Measurements from ENCODE around the gene DARS1.

The DARS1 gene

DNA sequence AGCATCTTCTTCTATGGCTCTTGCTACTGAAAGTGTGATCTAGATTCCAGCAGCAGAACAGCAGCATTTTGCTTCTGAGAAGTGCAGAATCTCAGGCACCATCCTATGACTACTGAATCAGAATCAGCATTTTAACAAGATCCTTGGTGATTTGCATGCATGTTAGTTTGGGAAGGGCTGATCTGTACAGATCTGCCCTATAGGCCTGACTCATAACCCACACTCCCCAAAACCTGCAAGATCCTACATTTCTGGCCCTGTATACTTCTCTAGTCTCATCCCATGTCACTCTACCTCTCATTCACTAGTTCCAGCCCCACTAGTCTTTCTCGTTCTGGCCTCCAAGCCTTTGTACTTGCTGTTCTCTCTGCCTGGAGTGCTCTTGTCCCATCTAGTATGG is 15.7 kb upstream of the DARS1 start:
- Histone ChIP-seq H3K4ac (ENCODE audit: low read depth, low read length) (no peak overlapping the region), H3K4me2 (ENCODE audit: low read length) (no peak overlapping the region), H3K4me3 (ENCODE audit: low read depth, low read length) (no peak overlapping the region), H3K4me1 (ENCODE audit: control insufficient read depth in 1 of 2, insufficient read depth in 2 of 2, low read length in 2 of 2) (peaks cover 3% of the 10 kb centered on the region in 2 experiments), H4K12ac (ENCODE audit: low read depth, low read length) (no peak overlapping the region), H3K79me2 (ENCODE audit: control insufficient read depth, insufficient read depth, low read length, poor library complexity) (no peaks in the 10 kb centered on the region), H3K9me3 (ENCODE audit: insufficient read depth, low read depth, low read length) (no peaks in the 10 kb centered on the region), H2AFZ (ENCODE audit: insufficient read depth, low read length, poor library complexity) (no peak overlapping the region), H3K36me3 (ENCODE audit: control insufficient read depth in 1 of 2, insufficient read depth in 2 of 2, low read length in 2 of 2) (no peaks in the 10 kb centered on the region), H3K27me3 (ENCODE audit: insufficient read depth, low read length) (no peaks in the 10 kb centered on the region), H3K9ac (ENCODE audit: low read length) (no peak overlapping the region), H3K14ac (ENCODE audit: low read length) (no peak overlapping the region), H3K23ac (ENCODE audit: low read length) (no peak overlapping the region), H4K8ac (ENCODE audit: low read depth, low read length) (no peak overlapping the region), H2AK5ac (ENCODE audit: low read length) (no peak overlapping the region), H3K27ac (ENCODE audit: low read depth, low read length) (no peak overlapping the region), H3K79me1 (ENCODE audit: low read length) (no peaks in the 10 kb centered on the region), H2BK120ac (ENCODE audit: insufficient read depth, low read length, poor library complexity) (no peak overlapping the region), H2BK12ac (ENCODE audit: low read length) (no peak overlapping the region), H4K91ac (ENCODE audit: low read depth, low read length) (no peak overlapping the region), H2BK5ac (ENCODE audit: low read depth, low read length, poor library complexity) (no peak overlapping the region), H3K18ac (ENCODE audit: low read length) (no peak overlapping the region)
- DNase-seq = no peak
- WGBS (ENCODE audit: extremely low coverage, insufficient coverage, insufficient read length) = no CpG with 5 or more reads among the region's 1 CpG

- WGBS (ENCODE audit: extremely low coverage, insufficient coverage, insufficient read length) = no CpG with 5 or more reads among the region's 2 CpGs
- H2BK5ac ChIP-seq (ENCODE audit: low read depth, low read length, poor library complexity) = no peak overlapping the region
These were observed 15.1 kb upstream of the DARS1 start for GRCh38 chr2:136000502-136000901.

GRCh38 chr2:135999899-136000298 is 14.5 kb upstream of the DARS1 start:
- Histone ChIP-seq H3K27ac (ENCODE audit: low read depth, low read length) (no peak overlapping the region), H3K4me1 (ENCODE audit: control insufficient read depth in 1 of 2, insufficient read depth in 2 of 2, low read length in 2 of 2) (no peaks in the 10 kb centered on the region), H2AK5ac (ENCODE audit: low read length) (no peak overlapping the region), H3K4me3 (ENCODE audit: low read depth, low read length) (no peak overlapping the region), H3K23ac (ENCODE audit: low read length) (no peak overlapping the region), H3K36me3 (ENCODE audit: control insufficient read depth in 1 of 2, insufficient read depth in 2 of 2, low read length in 2 of 2) (no peaks in the 10 kb centered on the region), H2BK120ac (ENCODE audit: insufficient read depth, low read length, poor library complexity) (no peak overlapping the region), H3K9me3 (ENCODE audit: insufficient read depth, low read depth, low read length) (no peaks in the 10 kb centered on the region), H3K14ac (ENCODE audit: low read length) (no peak overlapping the region), H3K79me1 (ENCODE audit: low read length) (no peaks in the 10 kb centered on the region), H3K4ac (ENCODE audit: low read depth, low read length) (no peak overlapping the region), H3K79me2 (ENCODE audit: control insufficient read depth, insufficient read depth, low read length, poor library complexity) (no peaks in the 10 kb centered on the region), H4K91ac (ENCODE audit: low read depth, low read length) (no peak overlapping the region), H3K27me3 (ENCODE audit: insufficient read depth, low read length) (no peaks in the 10 kb centered on the region), H2AFZ (ENCODE audit: insufficient read depth, low read length, poor library complexity) (no peak overlapping the region), H4K12ac (ENCODE audit: low read depth, low read length) (no peak overlapping the region), H3K9ac (ENCODE audit: low read length) (no peak overlapping the region), H2BK5ac (ENCODE audit: low read depth, low read length, poor library complexity) (no peak overlapping the region), H3K18ac (ENCODE audit: low read length) (no peak overlapping the region), H4K8ac (ENCODE audit: low read depth, low read length) (no peak overlapping the region), H3K4me2 (ENCODE audit: low read length) (no peak overlapping the region), H2BK12ac (ENCODE audit: low read length) (no peak overlapping the region)
- no CpG with 5 or more reads among the region's 4 CpGs for WGBS (ENCODE audit: extremely low coverage, insufficient coverage, insufficient read length)
- DNase-seq = no peak

More at GRCh38 chr2:136000502-136000901, 15.1 kb upstream of the DARS1 start:
- no peak overlapping the region for H3K4me2 ChIP-seq (ENCODE audit: low read length)
- DNase-seq = no peak
- no peak overlapping the region for H3K4me3 ChIP-seq (ENCODE audit: low read depth, low read length)
- no peak overlapping the region for H2BK12ac ChIP-seq (ENCODE audit: low read length)
- no peak overlapping the region for H3K14ac ChIP-seq (ENCODE audit: low read length)
- H3K9me3 ChIP-seq (ENCODE audit: insufficient read depth, low read depth, low read length) = no peaks in the 10 kb centered on the region
- H4K12ac ChIP-seq (ENCODE audit: low read depth, low read length) = no peak overlapping the region
- H3K9ac ChIP-seq (ENCODE audit: low read length) = no peak overlapping the region
- H2BK120ac ChIP-seq (ENCODE audit: insufficient read depth, low read length, poor library complexity) = no peak overlapping the region
- no peak overlapping the region for H2AFZ ChIP-seq (ENCODE audit: insufficient read depth, low read length, poor library complexity)
- no peak overlapping the region for H3K18ac ChIP-seq (ENCODE audit: low read length)
- no peak overlapping the region for H3K4ac ChIP-seq (ENCODE audit: low read depth, low read length)
- no peaks in the 10 kb centered on the region for H3K27me3 ChIP-seq (ENCODE audit: insufficient read depth, low read length)
- no peak overlapping the region for H4K8ac ChIP-seq (ENCODE audit: low read depth, low read length)
- no peaks in the 10 kb centered on the region for H3K79me2 ChIP-seq (ENCODE audit: control insufficient read depth, insufficient read depth, low read length, poor library complexity)
- H3K79me1 ChIP-seq (ENCODE audit: low read length) = no peaks in the 10 kb centered on the region
- no peak overlapping the region for H2AK5ac ChIP-seq (ENCODE audit: low read length)
- no peaks in the 10 kb centered on the region for H3K36me3 ChIP-seq (ENCODE audit: control insufficient read depth in 1 of 2, insufficient read depth in 2 of 2, low read length in 2 of 2)
- no peaks in the 10 kb centered on the region for H3K4me1 ChIP-seq (ENCODE audit: control insufficient read depth in 1 of 2, insufficient read depth in 2 of 2, low read length in 2 of 2)
- no peak overlapping the region for H3K23ac ChIP-seq (ENCODE audit: low read length)
- H3K27ac ChIP-seq (ENCODE audit: low read depth, low read length) = no peak overlapping the region
- no peak overlapping the region for H4K91ac ChIP-seq (ENCODE audit: low read depth, low read length)

GRCh38 chr2:135998879-135999278 is 13.5 kb upstream of the DARS1 start:
- H2BK120ac ChIP-seq (ENCODE audit: insufficient read depth, low read length, poor library complexity) = no peak overlapping the region
- no peak overlapping the region for H2AK5ac ChIP-seq (ENCODE audit: low read length)
- DNase-seq = no peak
- H3K27ac ChIP-seq (ENCODE audit: low read depth, low read length) = no peak overlapping the region
- no peak overlapping the region for H3K9ac ChIP-seq (ENCODE audit: low read length)
- H3K23ac ChIP-seq (ENCODE audit: low read length) = no peak overlapping the region
- no CpG with 5 or more reads among the region's 5 CpGs for WGBS (ENCODE audit: extremely low coverage, insufficient coverage, insufficient read length)
- no peaks in the 10 kb centered on the region for H3K79me2 ChIP-seq (ENCODE audit: control insufficient read depth, insufficient read depth, low read length, poor library complexity)
- H3K79me1 ChIP-seq (ENCODE audit: low read length) = no peaks in the 10 kb centered on the region
- no peak overlapping the region for H4K8ac ChIP-seq (ENCODE audit: low read depth, low read length)
- no peak overlapping the region for H3K4me3 ChIP-seq (ENCODE audit: low read depth, low read length)
- no peak overlapping the region for H2BK12ac ChIP-seq (ENCODE audit: low read length)
- H2BK5ac ChIP-seq (ENCODE audit: low read depth, low read length, poor library complexity) = no peak overlapping the region
- H4K12ac ChIP-seq (ENCODE audit: low read depth, low read length) = no peak overlapping the region
- H3K27me3 ChIP-seq (ENCODE audit: insufficient read depth, low read length) = no peaks in the 10 kb centered on the region
- H2AFZ ChIP-seq (ENCODE audit: insufficient read depth, low read length, poor library complexity) = no peak overlapping the region
- H3K4me2 ChIP-seq (ENCODE audit: low read length) = no peak overlapping the region
- H4K91ac ChIP-seq (ENCODE audit: low read depth, low read length) = no peak overlapping the region
- H3K14ac ChIP-seq (ENCODE audit: low read length) = no peak overlapping the region
- H3K4ac ChIP-seq (ENCODE audit: low read depth, low read length) = no peak overlapping the region
- H3K18ac ChIP-seq (ENCODE audit: low read length) = no peak overlapping the region
- H3K4me1 ChIP-seq (ENCODE audit: control insufficient read depth in 1 of 2, insufficient read depth in 2 of 2, low read length in 2 of 2) = no peaks in the 10 kb centered on the region
- H3K36me3 ChIP-seq (ENCODE audit: control insufficient read depth in 1 of 2, insufficient read depth in 2 of 2, low read length in 2 of 2) = no peaks in the 10 kb centered on the region
- H3K9me3 ChIP-seq (ENCODE audit: insufficient read depth, low read depth, low read length) = no peaks in the 10 kb centered on the region
